GM12864 (cell line): ENCODE results near the gene TBL3.

Experiments
- DNase-seq: peaks from one replicate; pipeline ENCODE4 v3.0.0-alpha.2; 2011; ENCODE audit warnings: low read depth
- H3K4me3 ChIP-seq: 2 replicates; pipeline ENCODE4 v1.5.1; 2011; ENCODE audit warnings: mild to moderate bottlenecking, low read depth, low read length, control low read depth
- CTCF ChIP-seq: IDR thresholded peaks from 2 replicates; pipeline ENCODE4 v1.5.1; 2011; ENCODE audit warnings: low read depth, mild to moderate bottlenecking, moderate library complexity, low read length, control low read depth, inconsistent platforms; ENCODE audit errors: missing control alignments

The TBL3 gene

GRCh38 chr16:1999866-2000514 is 28.1 kb downstream of the TBL3 start:
- H3K4me3 ChIP-seq, result no peak overlapping the region
- no peak for TF ChIP-seq CTCF
- DNase-seq, result no peak

GRCh38 chr16:2001035-2001434 is 29.2 kb downstream of the TBL3 start:
- no peak for TF ChIP-seq CTCF
- no peak overlapping the region for H3K4me3 ChIP-seq
- no peak for DNase-seq

GRCh38 chr16:2001456-2002355 is 29.9 kb downstream of the TBL3 start:
- no peak overlapping the region for H3K4me3 ChIP-seq
- no peak for DNase-seq
- no peak for TF ChIP-seq CTCF

GRCh38 chr16:2002406-2003230 is 30.8 kb downstream of the TBL3 start:
- TF ChIP-seq CTCF, result no peak
- no peak overlapping the region for H3K4me3 ChIP-seq
- DNase-seq, result no peak

- no peak for TF ChIP-seq CTCF
- no peak for DNase-seq
- H3K4me3 ChIP-seq, result no peak overlapping the region
These were observed 31.5 kb downstream of the TBL3 start for GRCh38 chr16:2003231-2003826.

- no peak overlapping the region for H3K4me3 ChIP-seq
- TF ChIP-seq CTCF, result peak; percentile 94
- DNase-seq, result no peak
These were observed 32.2 kb downstream of the TBL3 start for GRCh38 chr16:2003827-2004641.
